GM19043 (cell line): ENCODE measurements around the gene FDX2.

Source experiments
- ATAC-seq: cut with Tn5 transposase; IDR thresholded peaks from one replicate; pipeline ENCODE4 v1.9.1; 2021; ENCODE audit warnings: low read depth; ENCODE audit not compliant: unreplicated experiment

Gene FDX2

GRCh38 chr19:10306327-10306726, 9.5 kb downstream of the FDX2 start:
- no peak for ATAC-seq

GRCh38 chr19:10305139-10305806, 10.5 kb downstream of the FDX2 start:
- ATAC-seq, result no peak

GRCh38 chr19:10299545-10300458, 16.0 kb downstream of the FDX2 start:
- ATAC-seq, result no peak

- no peak for ATAC-seq
Measured at GRCh38 chr19:10295847-10296591, 19.8 kb downstream of the FDX2 start.

GRCh38 chr19:10295305-10295846, 20.4 kb downstream of the FDX2 start:
- peak; percentile 54 for ATAC-seq

- ATAC-seq, result no peak
Measured at GRCh38 chr19:10294368-10294697, 21.5 kb downstream of the FDX2 start.

GRCh38 chr19:10293637-10294367, 22.0 kb downstream of the FDX2 start:
- no peak for ATAC-seq

- ATAC-seq, result no peak
Measured at GRCh38 chr19:10292789-10293636, 22.8 kb downstream of the FDX2 start.

GRCh38 chr19:10292206-10292788, 23.5 kb downstream of the FDX2 start:
- ATAC-seq, result peak; percentile 40

- no peak for ATAC-seq
Measured at GRCh38 chr19:10291554-10292205, 24.1 kb downstream of the FDX2 start.

- no peak for ATAC-seq
Measured at GRCh38 chr19:10290876-10291553, 24.8 kb downstream of the FDX2 start.

- no peak for ATAC-seq
Measured at GRCh38 chr19:10290357-10290875, 25.4 kb downstream of the FDX2 start.

- no peak for ATAC-seq
Measured at GRCh38 chr19:10289836-10290356, 25.9 kb downstream of the FDX2 start, which contains the start of gene ICAM5. ICAM5 (plus strand) TSS chr19:10289952; CDS start chr19:10290044, 92 bp downstream.

- no peak for ATAC-seq
Measured at GRCh38 chr19:10289167-10289835, 26.5 kb downstream of the FDX2 start.

GRCh38 chr19:10288662-10289166, 27.1 kb downstream of the FDX2 start:
- no peak for ATAC-seq

GRCh38 chr19:10286803-10287737, 28.7 kb downstream of the FDX2 start, which contains the start of gene ICAM4:
ICAM4 (plus strand) TSS chr19:10286955; CDS start chr19:10287013, 58 bp downstream.
- no peak for ATAC-seq
